Astrocyte of the cerebellum (primary cell): ENCODE data around the gene MTSS2.

ENCODE experiments used
- DNase-seq: peaks from one replicate; pipeline ENCODE4 v3.0.0-alpha.2; 2011; ENCODE audit warnings: low read depth
- H3K4me3 ChIP-seq: 2 replicates; pipeline ENCODE4 v1.5.1; 2011; ENCODE audit warnings: mild to moderate bottlenecking, low read depth, low read length, moderate library complexity
- in situ Hi-C: cut with HindIII; loops from 2 replicates; pipeline ENCODE4 v1.10.0; 2017; ENCODE audit warnings: low sequenced_read_pairs
- TF ChIP-seq, protein P1 (sequence below): IDR thresholded peaks from 2 replicates; pipeline ENCODE4 v1.5.1; 2012; ENCODE audit warnings: low read length, low read depth, moderate library complexity, mild to moderate bottlenecking; ENCODE audit errors: missing control alignments

MTSS2 gene

DNA sequence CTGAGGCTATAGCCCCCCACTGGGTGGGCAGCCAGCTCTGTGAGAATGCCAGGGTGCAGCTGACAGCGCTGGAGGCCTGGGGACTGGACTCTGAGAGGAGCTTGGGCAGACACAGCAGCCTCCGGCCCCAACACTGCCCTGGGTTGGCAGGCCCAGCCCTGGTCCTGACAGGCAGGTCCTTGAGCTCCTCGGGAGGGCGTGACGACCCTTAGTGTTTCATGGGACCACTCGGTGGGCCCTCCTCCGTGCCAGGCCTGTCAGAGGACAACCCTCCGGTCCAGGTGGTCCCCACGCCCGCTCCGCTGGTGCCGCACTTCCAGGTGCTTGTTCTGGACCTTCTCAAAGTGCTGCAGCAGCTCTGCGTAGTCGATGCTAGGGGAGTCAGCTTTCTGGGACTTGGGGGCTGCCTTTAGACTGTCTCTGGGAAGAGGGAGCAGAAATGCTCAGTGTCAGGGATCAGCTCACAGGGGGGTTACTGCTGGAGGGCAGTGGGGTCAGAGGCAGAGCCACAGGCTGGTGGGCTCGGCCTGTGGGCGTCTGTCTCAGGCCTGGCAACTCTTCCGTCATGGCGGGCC lies 1.9 kb upstream of the MTSS2 start:
- H3K4me3 ChIP-seq: no peak overlapping the region
- TF ChIP-seq, protein P1, sequence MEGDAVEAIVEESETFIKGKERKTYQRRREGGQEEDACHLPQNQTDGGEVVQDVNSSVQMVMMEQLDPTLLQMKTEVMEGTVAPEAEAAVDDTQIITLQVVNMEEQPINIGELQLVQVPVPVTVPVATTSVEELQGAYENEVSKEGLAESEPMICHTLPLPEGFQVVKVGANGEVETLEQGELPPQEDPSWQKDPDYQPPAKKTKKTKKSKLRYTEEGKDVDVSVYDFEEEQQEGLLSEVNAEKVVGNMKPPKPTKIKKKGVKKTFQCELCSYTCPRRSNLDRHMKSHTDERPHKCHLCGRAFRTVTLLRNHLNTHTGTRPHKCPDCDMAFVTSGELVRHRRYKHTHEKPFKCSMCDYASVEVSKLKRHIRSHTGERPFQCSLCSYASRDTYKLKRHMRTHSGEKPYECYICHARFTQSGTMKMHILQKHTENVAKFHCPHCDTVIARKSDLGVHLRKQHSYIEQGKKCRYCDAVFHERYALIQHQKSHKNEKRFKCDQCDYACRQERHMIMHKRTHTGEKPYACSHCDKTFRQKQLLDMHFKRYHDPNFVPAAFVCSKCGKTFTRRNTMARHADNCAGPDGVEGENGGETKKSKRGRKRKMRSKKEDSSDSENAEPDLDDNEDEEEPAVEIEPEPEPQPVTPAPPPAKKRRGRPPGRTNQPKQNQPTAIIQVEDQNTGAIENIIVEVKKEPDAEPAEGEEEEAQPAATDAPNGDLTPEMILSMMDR: no peak
- in situ Hi-C loops: no loop called here
- no peak for DNase-seq

DNA sequence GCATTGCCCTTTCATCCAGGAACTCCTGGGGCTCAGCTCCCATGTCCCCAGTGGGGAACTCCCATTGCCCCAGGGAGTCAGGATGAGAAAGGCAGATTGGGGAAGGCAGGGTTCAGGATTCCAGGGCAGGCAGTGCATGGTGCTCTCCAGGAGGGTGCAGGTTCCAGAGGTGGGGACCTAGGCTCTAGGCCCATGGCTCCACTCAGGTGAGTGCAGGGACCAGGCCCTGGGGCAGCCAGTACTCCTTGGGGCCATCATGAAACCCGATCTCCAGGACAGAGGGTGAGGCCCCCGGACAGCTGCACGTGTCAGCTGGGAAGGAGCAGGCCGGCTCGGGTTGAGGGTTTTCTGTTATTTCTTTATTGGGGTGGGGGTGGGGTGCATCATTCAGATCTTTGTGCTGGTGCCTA lies 1.3 kb upstream of the MTSS2 start:
- no peak overlapping the region for H3K4me3 ChIP-seq
- TF ChIP-seq, protein P1: no peak
- in situ Hi-C loops: no loop called here
- no peak for DNase-seq

DNA sequence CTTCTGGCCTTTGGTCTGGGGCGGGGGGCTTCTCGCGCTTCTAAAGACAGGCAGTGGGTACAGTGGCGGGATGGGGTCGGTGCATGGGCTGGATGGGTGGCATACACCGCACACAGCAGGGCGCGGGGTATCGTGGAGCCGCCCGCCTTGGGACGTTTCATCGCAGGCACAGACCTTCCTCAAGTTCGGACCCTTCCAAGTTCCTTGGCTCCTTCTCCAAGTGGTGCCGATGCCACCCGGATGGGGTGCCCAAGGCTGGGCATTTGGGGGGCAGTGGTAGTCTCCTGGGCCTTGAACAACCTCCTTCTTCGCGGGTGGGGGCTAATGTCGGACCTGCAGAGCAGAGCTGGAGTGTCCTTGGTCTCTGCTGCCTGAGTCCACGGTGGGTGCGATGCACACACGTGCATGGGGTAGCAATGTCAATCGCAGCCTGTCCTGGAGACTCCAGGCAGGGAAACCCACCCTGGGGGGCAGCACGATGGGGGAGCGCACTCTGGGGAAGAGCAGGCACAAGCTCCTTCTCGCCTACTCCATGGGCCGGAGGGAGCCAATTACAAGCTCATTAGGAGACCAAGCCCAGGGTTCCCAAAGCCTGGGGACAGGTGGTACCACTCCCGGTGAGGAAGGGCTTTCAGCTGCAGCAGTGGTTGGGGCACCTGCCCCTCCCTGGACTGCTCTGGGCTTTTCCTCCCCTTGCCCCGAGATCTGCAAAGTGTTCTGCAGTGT lies 686 bp upstream of the MTSS2 start:
- in situ Hi-C loops: no loop called here
- H3K4me3 ChIP-seq: peak overlapping the region; percentile 27
- no peak for DNase-seq
- TF ChIP-seq, protein P1: no peak

DNA sequence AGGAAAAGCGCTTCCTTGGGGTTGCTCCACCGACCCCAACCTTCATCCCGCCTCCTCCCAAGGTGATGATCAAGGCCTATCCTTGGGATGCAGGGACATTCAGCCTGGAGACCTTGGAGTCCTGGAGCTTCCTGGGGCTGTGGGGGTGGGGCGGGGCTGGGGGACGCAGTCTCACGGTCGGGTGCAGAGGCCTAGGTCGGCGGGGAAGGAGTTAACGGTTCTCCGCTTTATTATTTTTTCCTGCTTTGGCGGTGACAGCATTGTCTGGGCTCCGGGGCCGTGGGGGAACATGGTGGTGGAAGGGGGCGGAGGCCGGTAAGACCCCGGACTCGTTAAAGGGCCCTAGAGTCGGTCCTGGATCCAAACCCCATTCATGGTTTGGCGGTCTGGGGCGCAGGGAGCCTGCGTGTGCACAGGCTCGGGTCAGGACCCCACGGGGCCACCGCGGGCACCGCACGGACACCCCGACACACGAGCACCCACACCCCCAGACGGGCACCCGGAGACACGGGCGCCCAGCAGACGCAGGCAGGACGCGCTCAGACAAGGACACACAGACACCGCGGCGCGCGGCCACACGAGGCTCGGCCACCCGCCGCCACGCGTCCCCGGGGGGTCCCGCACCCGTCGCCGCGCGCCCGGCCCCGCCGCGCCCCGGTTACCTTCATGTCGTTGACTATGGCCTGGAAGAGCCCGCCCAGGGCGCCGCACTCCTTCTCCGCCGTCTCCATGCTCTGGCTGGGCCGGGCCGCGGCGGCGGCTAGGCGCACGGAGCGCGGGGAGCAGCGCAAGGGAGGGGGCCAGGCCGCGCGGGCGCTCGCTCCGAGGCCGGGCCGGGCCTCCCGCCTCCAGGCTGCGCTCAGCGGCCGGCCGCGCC lies 554 bp downstream of the MTSS2 start:
- TF ChIP-seq, protein P1: no peak
- DNase-seq: no peak
- in situ Hi-C loops: no loop called here
- H3K4me3 ChIP-seq: peak overlapping the region; percentile 76

DNA sequence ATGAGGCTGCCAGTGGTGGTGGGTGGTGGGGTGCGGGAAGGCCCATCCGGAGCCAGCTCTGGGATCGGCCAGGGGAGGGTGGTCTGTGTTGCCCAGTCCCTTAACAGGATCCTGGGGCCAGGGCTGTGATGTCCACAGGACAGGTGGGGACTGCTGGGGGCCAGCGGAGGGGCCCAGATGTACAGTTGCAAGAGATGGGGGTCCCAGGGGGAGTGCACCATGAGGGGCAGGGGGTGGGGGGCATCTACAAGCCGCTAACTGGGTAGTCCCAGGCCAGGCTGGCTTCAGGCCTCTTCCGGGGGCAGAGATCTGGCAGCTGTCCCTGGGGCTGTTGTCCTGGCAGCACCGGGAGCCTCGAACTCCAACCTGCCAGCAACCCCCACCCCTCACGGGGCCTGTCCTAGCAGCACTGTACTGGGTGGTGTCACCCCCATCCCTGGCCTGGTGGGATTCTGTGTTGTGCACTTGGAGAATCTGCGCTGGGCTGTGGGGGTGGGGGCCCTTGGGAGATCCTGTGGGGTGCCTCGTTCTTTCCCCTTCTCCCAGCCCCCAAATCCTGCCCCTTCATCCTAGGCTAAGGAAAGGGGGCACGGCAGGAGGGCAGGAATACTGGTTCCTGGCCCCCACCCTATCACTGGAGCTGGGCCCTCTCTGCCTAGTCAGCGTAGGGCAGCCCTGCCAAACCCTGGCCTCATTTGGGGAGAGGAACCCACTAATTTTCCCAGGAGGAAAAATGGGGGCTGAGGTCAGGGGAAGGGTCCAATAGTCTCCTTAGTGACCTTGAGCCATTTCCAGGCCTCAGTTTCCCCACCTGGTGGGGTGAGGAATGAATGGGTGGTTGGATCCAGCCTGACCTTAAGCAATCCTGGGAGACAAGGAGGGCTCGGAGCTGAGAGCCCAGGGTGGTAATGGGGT lies 1.4 kb downstream of the MTSS2 start:
- TF ChIP-seq, protein P1: no peak
- H3K4me3 ChIP-seq: peak overlapping the region; percentile 76
- in situ Hi-C loops: no loop called here

More for the DNA sequence above, 1.4 kb downstream of the MTSS2 start:
- DNase-seq: no peak
